Activated CD4-positive, alpha-beta T cell treated with anti-CD3 and anti-CD28 coated beads, Interleukin-2, amount 10 ng/mL, durations not matched to agents 24 days and 14 days (primary cell): ENCODE data around the gene LCN1. TPM values are rescaled to one million over a fixed set of nuclear protein-coding genes. Genes with fewer than 3 reads are reported as not detected.

Experiments used
- DNase-seq: peaks from one replicate; pipeline ENCODE4 v3.0.0; 2022
- H3K27ac Mint-ChIP-seq: one replicate; pipeline ENCODE4 v1.8.0; 2022; ENCODE audit warnings: mild to moderate bottlenecking, mixed read lengths
- H3K27me3 Mint-ChIP-seq: one replicate; pipeline ENCODE4 v1.8.0; 2022; ENCODE audit warnings: mixed read lengths
- H3K36me3 Mint-ChIP-seq: one replicate; pipeline ENCODE4 v1.8.0; 2022; ENCODE audit warnings: low read depth, mild to moderate bottlenecking, mixed read lengths
- H3K4me1 Mint-ChIP-seq: one replicate; pipeline ENCODE4 v1.8.0; 2021; ENCODE audit warnings: mixed read lengths
- H3K4me3 Mint-ChIP-seq: one replicate; pipeline ENCODE4 v1.8.0; 2022; ENCODE audit warnings: mild to moderate bottlenecking, moderate library complexity, mixed read lengths
- H3K9me3 Mint-ChIP-seq: one replicate; pipeline ENCODE4 v1.8.0; 2021; ENCODE audit warnings: mixed read lengths
- intact Hi-C: fragments of 100-400 bp; cut with micrococcal nuclease; formaldehyde crosslinking; loops from one replicate; pipeline ENCODE4 v1.15.1; 2023
- total RNA-seq: library from RNA; stranded (reverse); gene quantifications from 2 replicates; pipeline ENCODE4 v1.2.3, GENCODE V29; 2022

Gene LCN1
- total RNA-seq, 1 donor from 2014 or later: not detected

GRCh38 chr9:135516132-135516860 lies 4.9 kb upstream of the LCN1 start:
- Mint-ChIP-seq H3K27me3 (peaks cover 12% of the 10 kb centered on the region), H3K9me3 (no peaks in the 10 kb centered on the region), H3K27ac (peak overlapping the region; percentile 9), H3K4me3 (no peak overlapping the region), H3K36me3 (no peaks in the 10 kb centered on the region), H3K4me1 (peaks cover 7% of the 10 kb centered on the region)
- no peak for DNase-seq
- intact Hi-C loops: no loop called here

- H3K4me3 Mint-ChIP-seq: no peak overlapping the region
- H3K36me3 Mint-ChIP-seq: no peaks in the 10 kb centered on the region
- intact Hi-C loops: no loop called here
- no peak for DNase-seq
- H3K27ac Mint-ChIP-seq: no peak overlapping the region
- no peaks in the 10 kb centered on the region for H3K9me3 Mint-ChIP-seq
- peaks cover 12% of the 10 kb centered on the region for H3K27me3 Mint-ChIP-seq
- H3K4me1 Mint-ChIP-seq: peaks cover 4% of the 10 kb centered on the region
These were observed 3.8 kb upstream of the LCN1 start for GRCh38 chr9:135517407-135517822.

- no peak overlapping the region for H3K27ac Mint-ChIP-seq
These were observed 1.9 kb upstream of the LCN1 start for GRCh38 chr9:135519179-135519971.

GRCh38 chr9:135521608-135522095 lies 412 bp downstream of the LCN1 start:
- no peaks in the 10 kb centered on the region for H3K9me3 Mint-ChIP-seq
- H3K36me3 Mint-ChIP-seq: no peaks in the 10 kb centered on the region
- H3K4me3 Mint-ChIP-seq: no peak overlapping the region
- no peak for DNase-seq
- H3K27me3 Mint-ChIP-seq: peaks cover 12% of the 10 kb centered on the region
- intact Hi-C loops: no loop called here
- H3K4me1 Mint-ChIP-seq: no peaks in the 10 kb centered on the region
- H3K27ac Mint-ChIP-seq: no peak overlapping the region

More at GRCh38 chr9:135519179-135519971, 1.9 kb upstream of the LCN1 start:
- Mint-ChIP-seq H3K27me3 (peaks cover 12% of the 10 kb centered on the region), H3K4me1 (peaks cover 4% of the 10 kb centered on the region), H3K9me3 (no peaks in the 10 kb centered on the region), H3K36me3 (no peaks in the 10 kb centered on the region), H3K4me3 (no peak overlapping the region)
- no peak for DNase-seq
- intact Hi-C loops: no loop called here

- Mint-ChIP-seq H3K36me3 (no peaks in the 10 kb centered on the region), H3K27me3 (peaks cover 12% of the 10 kb centered on the region), H3K4me1 (no peaks in the 10 kb centered on the region), H3K9me3 (no peaks in the 10 kb centered on the region), H3K27ac (no peak overlapping the region), H3K4me3 (no peak overlapping the region)
- intact Hi-C loops: no loop called here
- no peak for DNase-seq
These were observed 1.1 kb downstream of the LCN1 start for GRCh38 chr9:135522137-135522877.

GRCh38 chr9:135522931-135523330 lies 1.7 kb downstream of the LCN1 start:
- H3K36me3 Mint-ChIP-seq: no peaks in the 10 kb centered on the region
- intact Hi-C loops: no loop called here

DNA sequence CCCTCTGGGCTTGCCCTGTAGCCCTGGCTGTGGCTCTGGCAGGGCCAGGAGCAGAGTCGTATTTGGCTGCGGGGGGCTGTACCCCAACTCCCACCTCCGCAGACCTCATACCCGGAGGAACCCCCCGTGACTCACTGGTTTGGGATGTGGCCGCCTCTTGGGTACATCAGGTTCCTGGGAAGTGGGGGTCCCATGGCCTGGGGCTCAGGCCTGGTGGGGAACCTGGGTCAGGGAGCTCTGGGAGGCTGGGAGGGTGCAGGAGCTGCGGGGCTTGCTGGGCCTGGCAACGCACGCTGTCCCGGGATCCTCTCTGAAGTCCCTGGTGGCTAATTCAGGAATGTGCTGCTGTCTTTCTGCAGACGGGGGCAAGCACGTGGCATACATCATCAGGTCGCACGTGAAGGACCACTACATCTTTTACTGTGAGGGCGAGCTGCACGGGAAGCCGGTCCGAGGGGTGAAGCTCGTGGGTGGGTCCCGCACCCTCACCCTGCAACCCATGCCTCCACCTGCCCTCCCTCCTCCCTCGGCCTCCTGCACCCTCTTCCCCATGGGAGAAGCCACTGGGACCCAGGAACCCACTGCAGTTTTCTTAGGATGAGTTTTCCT lies 2.4 kb downstream of the LCN1 start:
- Mint-ChIP-seq H3K4me3 (no peak overlapping the region), H3K27me3 (peaks cover 4% of the 10 kb centered on the region), H3K4me1 (no peaks in the 10 kb centered on the region), H3K27ac (no peak overlapping the region), H3K9me3 (no peaks in the 10 kb centered on the region), H3K36me3 (no peaks in the 10 kb centered on the region)
- intact Hi-C loops: no loop called here
- DNase-seq: no peak

More at GRCh38 chr9:135522931-135523330, 1.7 kb downstream of the LCN1 start:
- H3K4me3 Mint-ChIP-seq: no peak overlapping the region
- peaks cover 10% of the 10 kb centered on the region for H3K27me3 Mint-ChIP-seq
- H3K9me3 Mint-ChIP-seq: no peaks in the 10 kb centered on the region
- no peaks in the 10 kb centered on the region for H3K4me1 Mint-ChIP-seq
- H3K27ac Mint-ChIP-seq: no peak overlapping the region
- DNase-seq: no peak

- no peaks in the 10 kb centered on the region for H3K4me1 Mint-ChIP-seq
- no peak overlapping the region for H3K4me3 Mint-ChIP-seq
- intact Hi-C loops: no loop called here
- H3K27me3 Mint-ChIP-seq: peaks cover 2% of the 10 kb centered on the region
- H3K9me3 Mint-ChIP-seq: no peaks in the 10 kb centered on the region
- DNase-seq: no peak
- H3K27ac Mint-ChIP-seq: no peak overlapping the region
- no peaks in the 10 kb centered on the region for H3K36me3 Mint-ChIP-seq
These were observed 3.1 kb downstream of the LCN1 start for GRCh38 chr9:135524130-135524861.

GRCh38 chr9:135525241-135526088 lies 4.2 kb downstream of the LCN1 start:
- Mint-ChIP-seq H3K27me3 (peaks cover 2% of the 10 kb centered on the region), H3K36me3 (no peaks in the 10 kb centered on the region), H3K9me3 (no peaks in the 10 kb centered on the region), H3K4me1 (no peaks in the 10 kb centered on the region), H3K27ac (no peak overlapping the region), H3K4me3 (no peak overlapping the region)
- intact Hi-C loops: no loop called here
- no peak for DNase-seq

DNA sequence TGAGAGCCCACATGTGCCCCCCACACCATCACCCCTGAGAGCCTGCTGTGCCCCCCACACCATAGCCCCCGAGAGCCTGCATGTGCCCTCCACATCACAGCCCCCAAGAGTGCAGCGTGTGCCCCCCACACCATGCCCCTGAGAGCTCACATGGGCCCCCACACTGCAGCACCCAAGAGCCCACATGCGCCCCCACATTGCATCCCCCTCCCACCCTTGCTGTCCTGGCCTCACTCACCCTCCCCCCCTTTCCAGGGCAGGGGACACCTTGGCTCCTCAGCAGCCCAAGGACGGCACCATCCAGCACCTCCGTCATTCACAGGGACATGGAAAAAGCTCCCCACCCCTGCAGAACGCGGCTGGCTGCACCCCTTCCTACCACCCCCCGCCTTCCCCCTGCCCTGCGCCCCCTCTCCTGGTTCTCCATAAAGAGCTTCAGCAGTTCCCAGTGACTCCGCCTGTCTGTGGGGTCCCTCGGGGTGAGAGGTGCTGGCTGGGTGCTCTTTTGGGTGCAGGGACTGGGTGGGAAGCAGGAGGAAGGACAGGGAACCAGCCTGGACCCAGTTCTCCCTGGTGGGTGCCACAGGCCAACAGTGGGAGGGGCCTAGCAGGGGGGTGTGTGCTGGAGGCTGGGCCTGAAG lies 5.0 kb downstream of the LCN1 start:
- Mint-ChIP-seq H3K36me3 (no peaks in the 10 kb centered on the region), H3K4me1 (no peaks in the 10 kb centered on the region), H3K27me3 (no peaks in the 10 kb centered on the region), H3K4me3 (no peak overlapping the region), H3K27ac (no peak overlapping the region), H3K9me3 (no peaks in the 10 kb centered on the region)
- no peak for DNase-seq
- intact Hi-C loops: no loop called here

- Mint-ChIP-seq H3K9me3 (no peaks in the 10 kb centered on the region), H3K4me3 (no peak overlapping the region), H3K36me3 (no peaks in the 10 kb centered on the region), H3K4me1 (no peaks in the 10 kb centered on the region), H3K27ac (no peak overlapping the region), H3K27me3 (no peaks in the 10 kb centered on the region)
- intact Hi-C loops: no loop called here
- no peak for DNase-seq
These were observed 5.7 kb downstream of the LCN1 start for GRCh38 chr9:135526730-135527571.
